A673 (cell line): ENCODE data around the gene ITPKB. TPM values are rescaled to one million over a fixed set of nuclear protein-coding genes. Genes with fewer than 3 reads are reported as not detected.

Source experiments
- BruUV-seq: library from RNA; stranded (reverse); fragments of 400-500 nt; replicated peaks from 2 replicates; lab custom pipeline; 2021; lab: Mats Ljungman, UMichigan
- CTCF ChIA-PET: fragments of 300-600 bp; sonication (Branson Sonifier 250); formaldehyde crosslinking; loops from one replicate; lab custom pipeline; 2022; ENCODE audit warnings: antibody characterized with exemption; lab: Charles Lee
- POLR2A ChIA-PET: fragments of 300-600 bp; sonication (Branson Sonifier 250); formaldehyde crosslinking; loops from one replicate; lab custom pipeline; 2022; ENCODE audit warnings: antibody characterized with exemption; ENCODE audit not compliant: low non-redundant PET; lab: Charles Lee
- DNase-seq: peaks from one replicate; pipeline ENCODE4 v3.0.0-alpha.2; 2015; ENCODE audit warnings: low spot score
- H3K27ac ChIP-seq: fragments of 200-600 bp; sonication (generic); 2 replicates; pipeline ENCODE4 v1.5.1; 2016; ENCODE audit warnings: mixed run types, low read depth, mild to moderate bottlenecking, mixed read lengths, antibody characterized with exemption, low read length; ENCODE audit not compliant: poor library complexity, severe bottlenecking
- H3K27me3 ChIP-seq: fragments of 200-600 bp; sonication (generic); replicated peaks from 2 replicates; pipeline ENCODE4 v1.6.1; 2017; ENCODE audit warnings: mixed run types, low read depth, mild to moderate bottlenecking, mixed read lengths, antibody characterized with exemption, low read length; ENCODE audit not compliant: insufficient read depth, poor library complexity
- H3K36me3 ChIP-seq: fragments of 200-600 bp; sonication (generic); 2 replicates; pipeline ENCODE4 v1.6.1; 2016; ENCODE audit warnings: mixed run types, mild to moderate bottlenecking, mixed read lengths, antibody characterized with exemption, low read length; ENCODE audit not compliant: insufficient read depth, poor library complexity, severe bottlenecking
- H3K4me1 ChIP-seq: fragments of 200-600 bp; sonication (generic); 2 replicates; pipeline ENCODE4 v1.6.1; 2017; ENCODE audit warnings: mixed run types, mild to moderate bottlenecking, mixed read lengths, antibody characterized with exemption, low read length; ENCODE audit not compliant: insufficient read depth, poor library complexity, severe bottlenecking
- H3K4me3 ChIP-seq: fragments of 200-600 bp; sonication (generic); 2 replicates; pipeline ENCODE4 v1.5.1; 2016; ENCODE audit warnings: low read depth, mixed run types, mild to moderate bottlenecking, mixed read lengths, low read length; ENCODE audit not compliant: poor library complexity, severe bottlenecking
- H3K9me3 ChIP-seq: fragments of 200-600 bp; sonication (generic); 2 replicates; pipeline ENCODE4 v1.6.1; 2016; ENCODE audit warnings: mixed run types, low read depth, mild to moderate bottlenecking, mixed read lengths, antibody characterized with exemption, low read length; ENCODE audit not compliant: poor library complexity, severe bottlenecking
- EZH2 ChIP-seq: fragments of 200-600 bp; sonication (generic); IDR thresholded peaks from 2 replicates; pipeline ENCODE4 v1.6.1; 2017; ENCODE audit warnings: borderline replicate concordance, low read depth, mild to moderate bottlenecking, mixed read lengths, antibody characterized with exemption, low read length; ENCODE audit not compliant: poor library complexity, severe bottlenecking
- intact Hi-C: fragments of 100-400 bp; cut with micrococcal nuclease; formaldehyde crosslinking; loops from one replicate; pipeline ENCODE4 v1.10.0; 2022; ENCODE audit not compliant: unreplicated experiment
- total RNA-seq: library from RNA; stranded (reverse); gene quantifications from 2 replicates; pipeline ENCODE4 v1.2.3, GENCODE V29; 2021
- TF ChIP-seq, protein P1 (sequence below): fragments of 300-800, 200-600 bp; sonication (generic); conservative IDR thresholded peaks from 2 replicates; pipeline ENCODE4 v1.5.1; 2017; ENCODE audit warnings: low read depth, mild to moderate bottlenecking, antibody characterized with exemption, low read length, moderate library complexity, mixed read lengths

ITPKB gene
- total RNA-seq, 1 experiment from 2014 or later: 14.1 TPM

DNA sequence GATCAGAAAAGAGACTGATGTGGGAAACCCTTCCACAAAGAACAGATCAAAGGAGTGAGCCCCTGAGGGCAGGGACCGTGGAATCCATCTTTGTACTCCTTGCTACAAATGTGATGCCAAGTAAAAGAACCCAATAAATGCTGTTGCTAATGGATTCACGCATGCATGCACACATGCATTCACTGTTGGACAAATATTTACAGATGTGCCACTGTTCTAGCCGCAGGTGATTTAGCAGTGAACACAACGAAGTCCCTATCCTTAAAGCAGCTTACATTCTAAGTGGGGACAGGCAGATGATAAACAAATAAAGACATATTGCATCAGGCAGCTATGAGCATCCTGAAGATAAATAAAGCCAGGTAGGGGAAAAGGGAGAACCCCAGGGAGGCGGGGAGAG, 67.8 kb downstream of the ITPKB start:
- peaks cover 15% of the 10 kb centered on the region for H3K4me1 ChIP-seq
- POLR2A ChIA-PET: no interaction called here
- H3K27me3 ChIP-seq: no peaks in the 10 kb centered on the region
- H3K27ac ChIP-seq: no peak overlapping the region
- intact Hi-C loops: no loop called here
- BruUV-seq: no TSS peak
- no peak overlapping the region for H3K4me3 ChIP-seq
- TF ChIP-seq, protein P1, sequence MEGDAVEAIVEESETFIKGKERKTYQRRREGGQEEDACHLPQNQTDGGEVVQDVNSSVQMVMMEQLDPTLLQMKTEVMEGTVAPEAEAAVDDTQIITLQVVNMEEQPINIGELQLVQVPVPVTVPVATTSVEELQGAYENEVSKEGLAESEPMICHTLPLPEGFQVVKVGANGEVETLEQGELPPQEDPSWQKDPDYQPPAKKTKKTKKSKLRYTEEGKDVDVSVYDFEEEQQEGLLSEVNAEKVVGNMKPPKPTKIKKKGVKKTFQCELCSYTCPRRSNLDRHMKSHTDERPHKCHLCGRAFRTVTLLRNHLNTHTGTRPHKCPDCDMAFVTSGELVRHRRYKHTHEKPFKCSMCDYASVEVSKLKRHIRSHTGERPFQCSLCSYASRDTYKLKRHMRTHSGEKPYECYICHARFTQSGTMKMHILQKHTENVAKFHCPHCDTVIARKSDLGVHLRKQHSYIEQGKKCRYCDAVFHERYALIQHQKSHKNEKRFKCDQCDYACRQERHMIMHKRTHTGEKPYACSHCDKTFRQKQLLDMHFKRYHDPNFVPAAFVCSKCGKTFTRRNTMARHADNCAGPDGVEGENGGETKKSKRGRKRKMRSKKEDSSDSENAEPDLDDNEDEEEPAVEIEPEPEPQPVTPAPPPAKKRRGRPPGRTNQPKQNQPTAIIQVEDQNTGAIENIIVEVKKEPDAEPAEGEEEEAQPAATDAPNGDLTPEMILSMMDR: no peak
- no peak for TF ChIP-seq EZH2
- CTCF ChIA-PET: no interaction called here
- H3K9me3 ChIP-seq: no peaks in the 10 kb centered on the region
- DNase-seq: no peak
- no peaks in the 10 kb centered on the region for H3K36me3 ChIP-seq

- intact Hi-C loops: no loop called here
- Histone ChIP-seq H3K9me3 (no peaks in the 10 kb centered on the region), H3K4me1 (peaks cover 11% of the 10 kb centered on the region), H3K27ac (no peak overlapping the region), H3K36me3 (no peaks in the 10 kb centered on the region), H3K4me3 (no peak overlapping the region), H3K27me3 (no peaks in the 10 kb centered on the region)
- ChIA-PET POLR2A (no interaction called here), CTCF (no interaction called here)
- DNase-seq: no peak
- BruUV-seq: no TSS peak
- TF ChIP-seq EZH2: no peak
- TF ChIP-seq, protein P1: no peak
These were observed 69.0 kb downstream of the ITPKB start for GRCh38 chr1:226670073-226670472.

DNA sequence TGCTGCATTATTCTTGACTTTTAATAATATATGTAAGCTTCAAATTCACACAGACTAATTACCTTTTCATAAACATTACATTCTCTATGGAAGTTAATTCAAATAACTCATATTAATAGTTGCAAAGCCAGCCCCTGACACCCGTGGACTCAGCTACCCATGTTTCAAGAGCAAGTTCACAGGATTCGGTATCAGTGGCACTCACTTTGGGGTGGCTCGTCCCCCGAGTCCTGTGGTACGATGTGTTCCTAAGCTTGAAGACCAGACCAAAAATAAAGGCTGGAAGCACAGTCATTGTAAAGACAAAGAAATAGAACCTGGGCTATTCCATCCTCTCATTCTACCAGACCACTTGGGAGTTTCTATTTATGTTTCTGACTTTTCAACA, 70.9 kb downstream of the ITPKB start:
- intact Hi-C loops: no loop called here
- Histone ChIP-seq H3K27ac (no peak overlapping the region), H3K27me3 (no peaks in the 10 kb centered on the region), H3K4me3 (no peak overlapping the region), H3K9me3 (no peaks in the 10 kb centered on the region), H3K36me3 (no peaks in the 10 kb centered on the region), H3K4me1 (peaks cover 14% of the 10 kb centered on the region)
- CTCF ChIA-PET: interaction anchor here (0.5 to 0.6 kb wide), 2 partner anchors 260 to 625 kb away, joined by 5 to 6 read pairs; no protein-coding TSS in a partner anchor
- no TSS peak for BruUV-seq
- POLR2A ChIA-PET: no interaction called here
- no peak for DNase-seq
- TF ChIP-seq, protein P1: no peak
- TF ChIP-seq EZH2: no peak
